Transverse colon (tissue), 3 donors: Measurements from ENCODE around the gene AEN.

Experiments used
- CTCF ChIP-seq, 5 experiments: fragments of 200-600 bp in 3 of 5; fragments of 450-650 bp in 2 of 5; sonication (generic) in 3 of 5; IDR thresholded peaks; 1 replicate in 2 of 5; 2 replicates in 3 of 5; pipeline ENCODE4 v1.5.1; 2016 to 2017; ENCODE audit warnings: antibody characterized with exemption in 5 of 5, inconsistent platforms in 3 of 5, mild to moderate bottlenecking in 2 of 5, moderate library complexity in 1 of 5
- EP300 ChIP-seq: sonication (generic); formaldehyde crosslinking; IDR thresholded peaks from one replicate; pipeline ENCODE4 v1.6.1; 2017; ENCODE audit warnings: antibody characterized with exemption, low read depth
- POLR2A ChIP-seq: fragments of 450-650 bp; IDR thresholded peaks from one replicate; pipeline ENCODE4 v1.6.1; 2016; ENCODE audit warnings: antibody characterized with exemption, mild to moderate bottlenecking, moderate library complexity

- TF ChIP-seq CTCF (IDR thresholded peaks at IDR 0.05) (no peak), EP300 (no peak), POLR2A (no peak)
These were observed 34.0 kb downstream of the AEN start for GRCh38 chr15:88655103-88655553.
